GM12892 (cell line): ENCODE results near the gene ETV3.

ENCODE experiments used
- POLR2A ChIP-seq: IDR thresholded peaks from 2 replicates; pipeline ENCODE4 v1.6.1; 2011; ENCODE audit warnings: low read depth, low read length, control low read depth
- POLR2AphosphoS5 ChIP-seq: IDR thresholded peaks from 2 replicates; pipeline ENCODE4 v1.6.1; 2011; ENCODE audit warnings: low read depth, low read length, control low read depth

- no peak for TF ChIP-seq POLR2AphosphoS5
- no peak for TF ChIP-seq POLR2A
Measured at GRCh38 chr1:157132616-157133167, 5.5 kb downstream of the ETV3 start.
